Keratinocyte (primary cell): ENCODE measurements around the gene AFAP1L2. TPM values are rescaled to one million over a fixed set of nuclear protein-coding genes. Genes with fewer than 3 reads are reported as not detected.

ENCODE experiments used
- DNase-seq: peaks from one replicate; pipeline ENCODE4 v3.0.0-alpha.2; 2011; ENCODE audit warnings: low read depth, missing footprints, low spot score
- FAIRE-seq: peaks from 2 replicates; lab custom pipeline; 2011; peaks lifted over from hg19 to GRCh38; lab: Jason Lieb, UNC
- H2AFZ ChIP-seq: 2 replicates; pipeline ENCODE4 v1.6.0; 2012; ENCODE audit warnings: low read length, control low read depth, inconsistent platforms; ENCODE audit not compliant: control insufficient read depth
- H3K27ac ChIP-seq: 2 replicates; pipeline ENCODE4 v1.5.1; 2011; ENCODE audit warnings: low read length; ENCODE audit not compliant: control insufficient read depth, insufficient read depth
- H3K27me3 ChIP-seq: 3 replicates; pipeline ENCODE4 v1.6.0; 2011; ENCODE audit warnings: low read length; ENCODE audit not compliant: control insufficient read depth, insufficient read depth; ENCODE audit errors: extremely low read depth
- H3K36me3 ChIP-seq, 2 experiments: 2 replicates in 1 of 2; 3 replicates in 1 of 2; pipeline ENCODE4 v1.5.1; 2011; ENCODE audit warnings: low read length in 2 of 2, mild to moderate bottlenecking in 1 of 2; ENCODE audit not compliant: control insufficient read depth in 2 of 2, insufficient read depth in 2 of 2; ENCODE audit errors: extremely low read depth in 1 of 2
- H3K4me1 ChIP-seq: 3 replicates; pipeline ENCODE4 v1.5.1; 2011; ENCODE audit warnings: low read length; ENCODE audit not compliant: control insufficient read depth, insufficient read depth; ENCODE audit errors: extremely low read depth
- H3K4me2 ChIP-seq: 3 replicates; pipeline ENCODE4 v1.6.0; 2011; ENCODE audit warnings: low read depth, low read length; ENCODE audit not compliant: control insufficient read depth, insufficient read depth; ENCODE audit errors: extremely low read depth
- H3K4me3 ChIP-seq, 3 experiments: fragments of 200-600 bp in 1 of 3; sonication (generic) in 1 of 3; 2 replicates in 2 of 3; 3 replicates in 1 of 3; pipeline ENCODE4 v1.5.1; 2011 to 2016; ENCODE audit warnings: low read length in 3 of 3, mild to moderate bottlenecking in 3 of 3, control low read depth in 2 of 3, inconsistent platforms in 1 of 3, low read depth in 1 of 3, mixed read lengths in 1 of 3, mixed run types in 1 of 3, moderate library complexity in 1 of 3; ENCODE audit not compliant: control insufficient read depth in 2 of 3, insufficient read depth in 2 of 3; ENCODE audit errors: extremely low read depth in 1 of 3
- H3K79me2 ChIP-seq: 2 replicates; pipeline ENCODE4 v1.6.0; 2012; ENCODE audit warnings: low read length; ENCODE audit not compliant: control insufficient read depth, insufficient read depth
- H3K9ac ChIP-seq: 3 replicates; pipeline ENCODE4 v1.6.0; 2011; ENCODE audit warnings: low read length; ENCODE audit not compliant: control insufficient read depth, insufficient read depth; ENCODE audit errors: extremely low read depth
- H3K9me1 ChIP-seq: 3 replicates; pipeline ENCODE4 v1.6.0; 2011; ENCODE audit warnings: low read length; ENCODE audit not compliant: control insufficient read depth, insufficient read depth; ENCODE audit errors: extremely low read depth
- H3K9me3 ChIP-seq: 2 replicates; pipeline ENCODE4 v1.5.1; 2012; ENCODE audit warnings: low read depth, low read length; ENCODE audit not compliant: control insufficient read depth
- H4K20me1 ChIP-seq: 3 replicates; pipeline ENCODE4 v1.6.0; 2011; ENCODE audit warnings: low read length; ENCODE audit not compliant: control insufficient read depth, insufficient read depth; ENCODE audit errors: extremely low read depth
- CTCF ChIP-seq, 3 experiments: IDR thresholded peaks in 1 of 3; conservative IDR thresholded peaks in 1 of 3; optimal IDR thresholded peaks in 1 of 3; 2 replicates in 2 of 3; 3 replicates in 1 of 3; pipeline versions ENCODE3 to v1.5.1; 2011; ENCODE audit warnings: low read length in 3 of 3, mild to moderate bottlenecking in 3 of 3, moderate library complexity in 2 of 3, control low read depth in 1 of 3, inconsistent platforms in 1 of 3; ENCODE audit not compliant: insufficient read depth in 2 of 3; ENCODE audit errors: extremely low read depth in 1 of 3
- EZH2 ChIP-seq: IDR thresholded peaks from one replicate; pipeline ENCODE4 v1.6.1; 2012; ENCODE audit warnings: inconsistent platforms, mild to moderate bottlenecking, low read length, moderate library complexity
- dilution Hi-C: fragments of 300-500 bp; cut with MboI; formaldehyde crosslinking; loops from one replicate; pipeline ENCODE4 v1.7.0; 2020; ENCODE audit warnings: low sequenced_read_pairs; ENCODE audit not compliant: extremely low pct_ligation_motif_present
- polyA plus RNA-seq, 5 experiments: library from polyadenylated mRNA; depleted of rRNA in 3 of 5; stranded (reverse) in 3 of 5; stranded (forward) in 1 of 5; unstranded in 1 of 5; fragments of >200 nt; gene quantifications; 1 replicate in 1 of 5; 2 replicates in 3 of 5; 3 replicates in 1 of 5; pipeline versions ENCODE4 v1.2.1 to v1.2.3, GENCODE V29; 2011 to 2012; ENCODE audit warnings: missing spikeins in 2 of 5, low read depth in 1 of 5, low replicate concordance in 1 of 5

Gene AFAP1L2
- polyA plus RNA-seq, 1 donor (not counting 4 experiments of a cell fraction or from before 2014, with no cell fraction given), result 40.4 TPM

- Histone ChIP-seq H3K4me2 (peak overlapping the region; percentile 98), H3K4me3 (peak overlapping the region; percentile 76 to 96 (median 92)), H3K9ac (peak overlapping the region; percentile 83), H3K79me2 (peaks cover 67% of the 10 kb centered on the region), H2AFZ (no peak overlapping the region), H4K20me1 (no peaks in the 10 kb centered on the region), H3K27me3 (no peaks in the 10 kb centered on the region), H3K9me1 (no peaks in the 10 kb centered on the region), H3K27ac (peak overlapping the region; percentile 83), H3K36me3 (peaks cover 4 to 5% of the 10 kb centered on the region in 2 experiments), H3K4me1 (peaks cover 39% of the 10 kb centered on the region), H3K9me3 (no peaks in the 10 kb centered on the region)
- TF ChIP-seq EZH2 (no peak), CTCF (optimal IDR thresholded peaks at IDR 0.05 in 1 of 3, IDR thresholded peaks at IDR 0.05 in 1 of 3, conservative IDR thresholded peaks at IDR 0.05 in 1 of 3; ENCODE audit: extremely low read depth in 1 of 3, insufficient read depth in 2 of 3, low read length in 3 of 3) (no peak)
- DNase-seq (no peak), FAIRE-seq (peak; percentile 5)
- dilution Hi-C loops, result no loop called here
Observed at GRCh38 chr10:114402233-114402632, 2.1 kb downstream of the AFAP1L2 start.

DNA sequence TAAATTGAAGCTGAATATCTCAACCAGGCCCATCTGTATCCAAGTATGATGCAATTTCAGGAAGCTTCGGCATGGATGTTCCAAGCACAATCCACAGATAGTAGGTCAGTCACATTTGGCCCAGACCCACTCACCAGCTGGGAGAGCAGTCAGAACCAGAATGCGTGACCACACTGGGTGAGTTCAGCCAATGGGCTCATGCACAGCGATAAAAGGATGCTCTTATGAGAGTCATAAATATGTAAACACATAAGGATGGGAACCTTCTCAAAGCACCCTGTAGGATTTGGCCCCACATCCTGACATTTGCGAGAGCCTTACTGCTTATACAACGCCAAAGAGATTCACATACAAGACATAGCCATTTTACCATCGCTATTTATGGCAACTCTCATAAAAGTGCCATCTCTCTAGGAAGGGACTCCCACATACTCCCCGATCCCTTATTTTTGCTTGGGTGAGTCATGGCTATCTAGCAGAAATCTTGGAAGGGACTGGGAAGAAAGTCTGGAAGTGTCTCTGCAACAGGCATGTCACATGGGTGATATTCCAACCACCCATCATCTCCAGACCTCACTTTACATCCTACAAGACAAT lies 3.0 kb downstream of the AFAP1L2 start:
- Histone ChIP-seq H3K27me3 (no peaks in the 10 kb centered on the region), H2AFZ (no peak overlapping the region), H3K9me3 (no peaks in the 10 kb centered on the region), H4K20me1 (no peaks in the 10 kb centered on the region), H3K4me2 (peak overlapping the region; percentile 34), H3K4me1 (peaks cover 39% of the 10 kb centered on the region), H3K36me3 (peaks cover 4 to 5% of the 10 kb centered on the region in 2 experiments), H3K4me3 (peak overlapping the region in 1 of 3 experiments; percentile 96), H3K9me1 (no peaks in the 10 kb centered on the region), H3K79me2 (peaks cover 75% of the 10 kb centered on the region), H3K27ac (no peak overlapping the region), H3K9ac (no peak overlapping the region)
- dilution Hi-C loops, result no loop called here
- no peak for TF ChIP-seq CTCF (optimal IDR thresholded peaks at IDR 0.05 in 1 of 3, IDR thresholded peaks at IDR 0.05 in 1 of 3, conservative IDR thresholded peaks at IDR 0.05 in 1 of 3; ENCODE audit: extremely low read depth in 1 of 3, insufficient read depth in 2 of 3, low read length in 3 of 3)
- DNase-seq, result no peak
- FAIRE-seq, result peak; percentile 67
